Neural cell (in vitro differentiated cells): ENCODE data around the gene GSTO2. TPM values are rescaled to one million over a fixed set of nuclear protein-coding genes. Genes with fewer than 3 reads are reported as not detected.

Experiments used
- H2AFZ ChIP-seq: fragments of 200-600, 300-800 bp; sonication (generic), shearing (Covaris generic); 2 replicates; pipeline ENCODE4 v1.6.0; 2014; ENCODE audit warnings: low read depth, mild to moderate bottlenecking, antibody characterized with exemption, low read length, moderate library complexity
- H3F3A ChIP-seq: fragments of 200-600 bp; shearing (Covaris generic); 2 replicates; pipeline ENCODE4 v1.6.1; 2016; ENCODE audit warnings: mild to moderate bottlenecking, moderate library complexity, mixed read lengths, antibody characterized with exemption, low read length; ENCODE audit not compliant: insufficient read depth, poor library complexity, severe bottlenecking
- H3K27ac ChIP-seq: fragments of 200-600, 300-800 bp; sonication (generic), shearing (Covaris generic); 2 replicates; pipeline ENCODE4 v1.5.1; 2014; ENCODE audit warnings: mild to moderate bottlenecking, low read length, moderate library complexity
- H3K27me3 ChIP-seq: fragments of 300-800, 200-600 bp; sonication (generic), shearing (Covaris generic); 2 replicates; pipeline ENCODE4 v1.6.0; 2014; ENCODE audit warnings: mild to moderate bottlenecking, low read depth, low read length, moderate library complexity; ENCODE audit not compliant: insufficient read depth
- H3K36me3 ChIP-seq: fragments of 300-800, 200-600 bp; sonication (generic), shearing (Covaris generic); 2 replicates; pipeline ENCODE4 v1.5.1; 2014; ENCODE audit warnings: mild to moderate bottlenecking, antibody characterized with exemption, low read length, moderate library complexity; ENCODE audit not compliant: insufficient read depth
- H3K4me2 ChIP-seq: fragments of 300-800, 200-600 bp; sonication (generic), shearing (Covaris generic); 2 replicates; pipeline ENCODE4 v1.6.0; 2014; ENCODE audit warnings: mild to moderate bottlenecking, low read length
- H3K4me3 ChIP-seq: fragments of 300-800, 200-600 bp; sonication (generic), shearing (Covaris generic); 2 replicates; pipeline ENCODE4 v1.5.1; 2014; ENCODE audit warnings: mild to moderate bottlenecking, low read length, moderate library complexity
- H3K79me2 ChIP-seq: fragments of 200-600 bp; shearing (Covaris generic); replicated peaks from 2 replicates; pipeline ENCODE4 v1.6.0; 2014; ENCODE audit warnings: mild to moderate bottlenecking, low read length, moderate library complexity; ENCODE audit not compliant: insufficient read depth
- H3K9ac ChIP-seq: fragments of 300-800, 200-600 bp; sonication (generic), shearing (Covaris generic); 2 replicates; pipeline ENCODE4 v1.6.1; 2016; ENCODE audit warnings: mild to moderate bottlenecking, low read length, mixed read lengths
- H3K9me2 ChIP-seq: fragments of 200-600 bp; shearing (Covaris generic); 2 replicates; pipeline ENCODE4 v1.6.1; 2016; ENCODE audit warnings: mild to moderate bottlenecking, low read length, mixed read lengths; ENCODE audit not compliant: insufficient read depth
- H3K9me3 ChIP-seq: fragments of 200-600, 300-800 bp; sonication (generic), shearing (Covaris generic); 2 replicates; pipeline ENCODE4 v1.6.1; 2016; ENCODE audit warnings: mild to moderate bottlenecking, mixed run types, low read length, moderate library complexity, mixed read lengths
- H4K20me1 ChIP-seq: fragments of 200-600 bp; shearing (Covaris generic); 2 replicates; pipeline ENCODE4 v1.6.1; 2016; ENCODE audit warnings: mild to moderate bottlenecking, mixed run types; ENCODE audit not compliant: insufficient read depth
- EP300 ChIP-seq: fragments of 450-650 bp; conservative IDR thresholded peaks from 2 replicates; pipeline ENCODE4 v1.6.1; 2014; ENCODE audit warnings: antibody characterized with exemption, mild to moderate bottlenecking, moderate library complexity; ENCODE audit not compliant: poor library complexity, severe bottlenecking
- EZH2 ChIP-seq: fragments of 200-600, 300-800 bp; shearing (Covaris generic), sonication (generic); IDR thresholded peaks from 2 replicates; pipeline ENCODE4 v1.6.1; 2014; ENCODE audit warnings: antibody characterized with exemption, low read length, borderline replicate concordance, mild to moderate bottlenecking; ENCODE audit not compliant: insufficient read depth, poor library complexity, severe bottlenecking
- MXI1 ChIP-seq: fragments of 450-650 bp; conservative IDR thresholded peaks from 2 replicates; pipeline ENCODE4 v1.6.1; 2014; ENCODE audit warnings: antibody characterized with exemption, mild to moderate bottlenecking; ENCODE audit not compliant: poor library complexity, severe bottlenecking
- POLR2AphosphoS5 ChIP-seq: IDR thresholded peaks from 2 replicates; pipeline ENCODE4 v1.6.1; 2012
- RAD21 ChIP-seq: fragments of 450-650 bp; conservative IDR thresholded peaks from 2 replicates; pipeline ENCODE4 v1.6.1; 2014; ENCODE audit warnings: antibody characterized with exemption, mild to moderate bottlenecking, moderate library complexity
- SMC3 ChIP-seq: fragments of 450-650 bp; conservative IDR thresholded peaks from 2 replicates; pipeline ENCODE4 v1.6.1; 2014; ENCODE audit warnings: antibody characterized with exemption, mild to moderate bottlenecking, moderate library complexity; ENCODE audit not compliant: poor library complexity
- TAF1 ChIP-seq: IDR thresholded peaks from 2 replicates; pipeline ENCODE4 v1.6.1; 2012; ENCODE audit warnings: low read depth
- polyA plus RNA-seq: library from polyadenylated mRNA; depleted of rRNA; stranded (reverse); fragments of >200 nt; gene quantifications from 2 replicates; pipeline ENCODE4 v1.2.3, GENCODE V29; 2014
- TF ChIP-seq, protein P1 (sequence below): IDR thresholded peaks from 2 replicates; pipeline ENCODE4 v1.6.1; 2012; ENCODE audit warnings: borderline replicate concordance
- TF ChIP-seq, protein P2 (sequence below): fragments of 450-650 bp; IDR thresholded peaks from 2 replicates; pipeline ENCODE4 v1.5.1; 2014; ENCODE audit warnings: antibody characterized with exemption, mild to moderate bottlenecking, moderate library complexity; ENCODE audit not compliant: poor library complexity, severe bottlenecking

Gene GSTO2
- polyA plus RNA-seq, 1 donor from 2014 or later = 0.53 TPM

DNA sequence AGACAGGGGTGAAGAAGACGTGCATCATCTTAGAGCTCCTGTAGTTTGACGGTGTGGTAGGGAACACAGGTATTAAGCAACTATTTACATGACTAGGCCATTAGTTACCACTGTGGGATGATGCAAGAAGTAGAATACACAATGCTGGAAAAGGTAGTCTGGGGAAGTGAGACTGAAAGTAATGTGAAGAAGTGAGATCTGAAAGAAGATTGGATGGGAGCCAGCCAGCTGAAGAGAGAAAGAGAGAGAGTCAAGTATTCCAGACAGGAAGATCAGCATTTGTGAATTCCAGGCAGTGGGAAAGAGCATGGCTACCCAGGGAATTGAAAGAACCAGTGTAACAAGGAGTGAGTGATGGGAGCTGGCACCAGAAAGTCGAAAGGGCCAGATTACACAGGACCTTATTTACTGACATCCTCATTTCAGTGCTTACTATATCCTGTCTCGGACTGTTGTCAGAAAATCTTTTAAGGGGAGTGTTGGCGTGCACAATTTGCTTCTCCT, 80.7 kb downstream of the GSTO2 start:
- Histone ChIP-seq H3K36me3 (no peaks in the 10 kb centered on the region), H3K9me2 (no peaks in the 10 kb centered on the region), H2AFZ (no peak overlapping the region), H3K9ac (no peak overlapping the region), H4K20me1 (no peaks in the 10 kb centered on the region), H3F3A (no peaks in the 10 kb centered on the region), H3K4me3 (no peak overlapping the region), H3K79me2 (no peaks in the 10 kb centered on the region), H3K9me3 (no peaks in the 10 kb centered on the region), H3K27me3 (peaks cover 8% of the 10 kb centered on the region), H3K4me2 (no peak overlapping the region), H3K27ac (no peak overlapping the region)
- TF ChIP-seq, protein P1, sequence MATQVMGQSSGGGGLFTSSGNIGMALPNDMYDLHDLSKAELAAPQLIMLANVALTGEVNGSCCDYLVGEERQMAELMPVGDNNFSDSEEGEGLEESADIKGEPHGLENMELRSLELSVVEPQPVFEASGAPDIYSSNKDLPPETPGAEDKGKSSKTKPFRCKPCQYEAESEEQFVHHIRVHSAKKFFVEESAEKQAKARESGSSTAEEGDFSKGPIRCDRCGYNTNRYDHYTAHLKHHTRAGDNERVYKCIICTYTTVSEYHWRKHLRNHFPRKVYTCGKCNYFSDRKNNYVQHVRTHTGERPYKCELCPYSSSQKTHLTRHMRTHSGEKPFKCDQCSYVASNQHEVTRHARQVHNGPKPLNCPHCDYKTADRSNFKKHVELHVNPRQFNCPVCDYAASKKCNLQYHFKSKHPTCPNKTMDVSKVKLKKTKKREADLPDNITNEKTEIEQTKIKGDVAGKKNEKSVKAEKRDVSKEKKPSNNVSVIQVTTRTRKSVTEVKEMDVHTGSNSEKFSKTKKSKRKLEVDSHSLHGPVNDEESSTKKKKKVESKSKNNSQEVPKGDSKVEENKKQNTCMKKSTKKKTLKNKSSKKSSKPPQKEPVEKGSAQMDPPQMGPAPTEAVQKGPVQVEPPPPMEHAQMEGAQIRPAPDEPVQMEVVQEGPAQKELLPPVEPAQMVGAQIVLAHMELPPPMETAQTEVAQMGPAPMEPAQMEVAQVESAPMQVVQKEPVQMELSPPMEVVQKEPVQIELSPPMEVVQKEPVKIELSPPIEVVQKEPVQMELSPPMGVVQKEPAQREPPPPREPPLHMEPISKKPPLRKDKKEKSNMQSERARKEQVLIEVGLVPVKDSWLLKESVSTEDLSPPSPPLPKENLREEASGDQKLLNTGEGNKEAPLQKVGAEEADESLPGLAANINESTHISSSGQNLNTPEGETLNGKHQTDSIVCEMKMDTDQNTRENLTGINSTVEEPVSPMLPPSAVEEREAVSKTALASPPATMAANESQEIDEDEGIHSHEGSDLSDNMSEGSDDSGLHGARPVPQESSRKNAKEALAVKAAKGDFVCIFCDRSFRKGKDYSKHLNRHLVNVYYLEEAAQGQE = no peak
- TF ChIP-seq POLR2AphosphoS5 (no peak), SMC3 (no peak)

DNA sequence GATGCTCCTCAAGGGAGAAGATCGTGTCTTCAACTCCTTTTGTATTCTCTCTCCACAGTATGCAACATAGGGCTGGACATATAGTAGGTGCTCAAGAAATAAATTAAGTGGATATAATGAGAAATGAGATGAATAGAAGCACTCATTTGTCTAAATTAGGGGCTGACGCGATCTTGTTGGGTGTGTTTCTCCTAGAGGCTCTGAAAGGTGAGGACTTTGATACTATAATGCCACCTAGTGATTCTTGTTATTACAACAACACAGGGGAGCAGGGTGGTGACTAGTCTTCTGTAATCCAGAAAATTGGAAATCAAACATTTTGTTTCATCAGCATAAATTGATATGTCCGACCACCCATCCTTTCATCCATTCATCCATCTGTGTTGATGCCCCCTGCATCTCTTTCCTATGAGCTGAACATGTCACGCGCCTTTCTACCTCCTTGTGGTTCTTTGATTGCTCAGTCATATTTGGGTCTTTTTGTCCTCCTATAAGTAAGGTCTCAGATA, 81.2 kb downstream of the GSTO2 start:
- H3K9me2 ChIP-seq = no peaks in the 10 kb centered on the region
- H3K9ac ChIP-seq = no peak overlapping the region
- H3K79me2 ChIP-seq = no peaks in the 10 kb centered on the region
- no peaks in the 10 kb centered on the region for H3K36me3 ChIP-seq
- TF ChIP-seq MXI1 (no peak), SMC3 (peak; percentile 84), POLR2AphosphoS5 (no peak), TAF1 (no peak), EZH2 (no peak), EP300 (no peak), RAD21 (peak; percentile 87)
- TF ChIP-seq, protein P2, sequence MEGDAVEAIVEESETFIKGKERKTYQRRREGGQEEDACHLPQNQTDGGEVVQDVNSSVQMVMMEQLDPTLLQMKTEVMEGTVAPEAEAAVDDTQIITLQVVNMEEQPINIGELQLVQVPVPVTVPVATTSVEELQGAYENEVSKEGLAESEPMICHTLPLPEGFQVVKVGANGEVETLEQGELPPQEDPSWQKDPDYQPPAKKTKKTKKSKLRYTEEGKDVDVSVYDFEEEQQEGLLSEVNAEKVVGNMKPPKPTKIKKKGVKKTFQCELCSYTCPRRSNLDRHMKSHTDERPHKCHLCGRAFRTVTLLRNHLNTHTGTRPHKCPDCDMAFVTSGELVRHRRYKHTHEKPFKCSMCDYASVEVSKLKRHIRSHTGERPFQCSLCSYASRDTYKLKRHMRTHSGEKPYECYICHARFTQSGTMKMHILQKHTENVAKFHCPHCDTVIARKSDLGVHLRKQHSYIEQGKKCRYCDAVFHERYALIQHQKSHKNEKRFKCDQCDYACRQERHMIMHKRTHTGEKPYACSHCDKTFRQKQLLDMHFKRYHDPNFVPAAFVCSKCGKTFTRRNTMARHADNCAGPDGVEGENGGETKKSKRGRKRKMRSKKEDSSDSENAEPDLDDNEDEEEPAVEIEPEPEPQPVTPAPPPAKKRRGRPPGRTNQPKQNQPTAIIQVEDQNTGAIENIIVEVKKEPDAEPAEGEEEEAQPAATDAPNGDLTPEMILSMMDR = peak; percentile 86
- TF ChIP-seq, protein P1 = no peak
- H3K27ac ChIP-seq = no peak overlapping the region
- no peak overlapping the region for H2AFZ ChIP-seq
- H4K20me1 ChIP-seq = no peaks in the 10 kb centered on the region
- H3K9me3 ChIP-seq = no peaks in the 10 kb centered on the region
- no peak overlapping the region for H3K4me3 ChIP-seq
- H3F3A ChIP-seq = no peaks in the 10 kb centered on the region
- H3K4me2 ChIP-seq = no peak overlapping the region
- H3K27me3 ChIP-seq = peaks cover 8% of the 10 kb centered on the region
